Peyer's patch (tissue), 4 donors: ENCODE data around the gene TRAF3.

Experiments
- POLR2A ChIP-seq, 2 donors: fragments of 450-650 bp; IDR thresholded peaks; one replicate each; pipeline ENCODE4 v1.5.1; 2017; ENCODE audit warnings: antibody characterized with exemption in 2 of 2, mild to moderate bottlenecking in 2 of 2, moderate library complexity in 2 of 2
- TF ChIP-seq, protein P1 (sequence below), 6 experiments: fragments of 450-650 bp in 4 of 6; fragments of 200-600 bp in 2 of 6; sonication (generic) in 1 of 6; IDR thresholded peaks; one replicate each; pipeline ENCODE4 v1.5.1; 2017 to 2019; ENCODE audit warnings: antibody characterized with exemption in 6 of 6, mild to moderate bottlenecking in 3 of 6, moderate library complexity in 1 of 6

- TF ChIP-seq, protein P1, sequence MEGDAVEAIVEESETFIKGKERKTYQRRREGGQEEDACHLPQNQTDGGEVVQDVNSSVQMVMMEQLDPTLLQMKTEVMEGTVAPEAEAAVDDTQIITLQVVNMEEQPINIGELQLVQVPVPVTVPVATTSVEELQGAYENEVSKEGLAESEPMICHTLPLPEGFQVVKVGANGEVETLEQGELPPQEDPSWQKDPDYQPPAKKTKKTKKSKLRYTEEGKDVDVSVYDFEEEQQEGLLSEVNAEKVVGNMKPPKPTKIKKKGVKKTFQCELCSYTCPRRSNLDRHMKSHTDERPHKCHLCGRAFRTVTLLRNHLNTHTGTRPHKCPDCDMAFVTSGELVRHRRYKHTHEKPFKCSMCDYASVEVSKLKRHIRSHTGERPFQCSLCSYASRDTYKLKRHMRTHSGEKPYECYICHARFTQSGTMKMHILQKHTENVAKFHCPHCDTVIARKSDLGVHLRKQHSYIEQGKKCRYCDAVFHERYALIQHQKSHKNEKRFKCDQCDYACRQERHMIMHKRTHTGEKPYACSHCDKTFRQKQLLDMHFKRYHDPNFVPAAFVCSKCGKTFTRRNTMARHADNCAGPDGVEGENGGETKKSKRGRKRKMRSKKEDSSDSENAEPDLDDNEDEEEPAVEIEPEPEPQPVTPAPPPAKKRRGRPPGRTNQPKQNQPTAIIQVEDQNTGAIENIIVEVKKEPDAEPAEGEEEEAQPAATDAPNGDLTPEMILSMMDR (IDR thresholded peaks at IDR 0.05), result no peak
- TF ChIP-seq POLR2A (IDR thresholded peaks at IDR 0.05), result peak; percentile 86 to 96
Observed at GRCh38 chr14:102928412-102929240, 151.4 kb downstream of the TRAF3 start.
